PC-3 (cell line): ENCODE data around the gene GTF2A2. TPM values are rescaled to one million over a fixed set of nuclear protein-coding genes. Genes with fewer than 3 reads are reported as not detected.

Experiments used
- ATAC-seq: fragments of 200-7000 bp; cut with Tn5 transposase; 2 replicates; pipeline ENCODE4 v1.9.1; 2020; ENCODE audit warnings: mild to moderate bottlenecking, moderate library complexity
- BruUV-seq: library from RNA; stranded (reverse); fragments of 400-500 nt; replicated peaks from 2 replicates; lab custom pipeline; 2021; lab: Mats Ljungman, UMichigan
- CTCF ChIA-PET: fragments of 300-600 bp; sonication (Branson Sonifier 250); formaldehyde crosslinking; loops from one replicate; lab custom pipeline; 2022; ENCODE audit warnings: antibody characterized with exemption; lab: Charles Lee
- POLR2A ChIA-PET: fragments of 300-600 bp; sonication (Branson Sonifier 250); formaldehyde crosslinking; loops from one replicate; lab custom pipeline; 2022; ENCODE audit warnings: antibody characterized with exemption; ENCODE audit not compliant: unreplicated experiment; lab: Charles Lee
- DNase-seq: peaks from one replicate; pipeline ENCODE4 v3.0.0-alpha.2; 2015
- H2AFZ ChIP-seq: fragments of 300-600 bp; sonication (generic); 2 replicates; pipeline ENCODE4 v1.6.0; 2016; ENCODE audit warnings: antibody characterized with exemption, low read length
- H3F3A ChIP-seq: fragments of 300-600 bp; sonication (generic); one replicate; pipeline ENCODE4 v1.6.0; 2017; ENCODE audit warnings: antibody characterized with exemption, low read length, control low read depth, mild to moderate bottlenecking; ENCODE audit not compliant: unreplicated experiment
- H3K27ac ChIP-seq: fragments of 300-600 bp; sonication (generic); 2 replicates; pipeline ENCODE4 v1.5.1; 2016; ENCODE audit warnings: mild to moderate bottlenecking, low read length
- H3K27me3 ChIP-seq: fragments of 300-600 bp; sonication (generic); 2 replicates; pipeline ENCODE4 v1.6.1; 2016; ENCODE audit warnings: low read length, mixed read lengths
- H3K36me3 ChIP-seq: fragments of 300-600 bp; sonication (generic); 2 replicates; pipeline ENCODE4 v1.6.1; 2016; ENCODE audit warnings: low read depth, mixed run types, low read length, mixed read lengths
- H3K4me1 ChIP-seq: fragments of 300-600 bp; sonication (generic); 2 replicates; pipeline ENCODE4 v1.5.1; 2016; ENCODE audit warnings: low read length; ENCODE audit not compliant: insufficient read depth
- H3K4me2 ChIP-seq: fragments of 300-600 bp; sonication (generic); 2 replicates; pipeline ENCODE4 v1.6.0; 2016; ENCODE audit warnings: low read length
- H3K4me3 ChIP-seq: fragments of 300-600 bp; sonication (generic); 2 replicates; pipeline ENCODE4 v1.5.1; 2016; ENCODE audit warnings: mild to moderate bottlenecking, low read length, mixed read lengths
- H3K79me2 ChIP-seq: fragments of 300-600 bp; sonication (generic); 2 replicates; pipeline ENCODE4 v1.6.1; 2017; ENCODE audit warnings: low read length, mixed read lengths
- H3K9ac ChIP-seq: fragments of 300-600 bp; sonication (generic); 2 replicates; pipeline ENCODE4 v1.6.0; 2016; ENCODE audit warnings: mild to moderate bottlenecking, low read length
- H3K9me2 ChIP-seq: fragments of 300-600 bp; sonication (generic); replicated peaks from 2 replicates; pipeline ENCODE4 v1.6.1; 2016; ENCODE audit warnings: mixed run types, low read length, mixed read lengths
- H3K9me3 ChIP-seq: fragments of 300-600 bp; sonication (generic); 2 replicates; pipeline ENCODE4 v1.6.1; 2016; ENCODE audit warnings: low read length, mixed read lengths
- H4K20me1 ChIP-seq: fragments of 300-600 bp; sonication (generic); 2 replicates; pipeline ENCODE4 v1.6.1; 2016; ENCODE audit warnings: low read length, mixed read lengths
- EZH2 ChIP-seq: fragments of 300-600 bp; sonication (generic); IDR thresholded peaks from one replicate; pipeline ENCODE4 v1.6.1; 2017; ENCODE audit warnings: antibody characterized with exemption, mild to moderate bottlenecking, low read length; ENCODE audit not compliant: unreplicated experiment
- EZH2phosphoT487 ChIP-seq: fragments of 300-600 bp; sonication (generic); IDR thresholded peaks from 2 replicates; pipeline ENCODE4 v1.6.1; 2018; ENCODE audit warnings: mild to moderate bottlenecking, antibody characterized with exemption, low read length, borderline replicate concordance
- intact Hi-C: fragments of 100-400 bp; cut with micrococcal nuclease; formaldehyde crosslinking; loops from 2 replicates; pipeline ENCODE4 v1.9.0; 2023
- total RNA-seq: library from RNA; depleted of rRNA; stranded (reverse); fragments of >200 nt; gene quantifications from 2 replicates; pipeline ENCODE4 v1.2.3, GENCODE V29; 2014
- TF ChIP-seq, protein P1 (sequence below): fragments of 300-600 bp; sonication (generic); conservative IDR thresholded peaks from 2 replicates; pipeline ENCODE4 v1.5.1; 2017; ENCODE audit warnings: antibody characterized with exemption, low read depth, mild to moderate bottlenecking, low read length

GTF2A2 gene
- total RNA-seq, 1 experiment from 2014 or later = 83.9 TPM

DNA sequence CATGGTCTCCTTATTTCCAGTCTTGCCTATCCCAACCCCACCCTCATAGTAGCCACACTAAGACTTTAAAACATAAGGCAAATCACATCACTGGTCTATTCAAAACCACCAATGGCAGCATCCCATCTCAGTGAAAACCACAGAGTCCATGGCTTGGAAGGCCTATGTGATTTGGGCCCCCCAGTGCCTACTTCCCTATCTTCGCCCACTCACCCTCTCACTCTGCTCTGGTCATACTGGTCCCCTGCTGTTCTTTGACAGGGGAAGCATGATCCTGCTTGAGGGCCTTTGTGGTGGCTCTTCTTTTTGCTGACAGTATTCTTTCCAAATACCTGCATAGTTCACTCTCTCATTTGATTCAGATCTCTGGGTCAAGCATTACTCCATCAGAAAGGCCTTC lies 3.3 kb downstream of the GTF2A2 start:
- H3K9ac ChIP-seq = no peak overlapping the region
- H3K27ac ChIP-seq = no peak overlapping the region
- H3K36me3 ChIP-seq = peaks cover 7% of the 10 kb centered on the region
- ATAC-seq = no peak
- no peaks in the 10 kb centered on the region for H3K9me3 ChIP-seq
- H3K27me3 ChIP-seq = no peaks in the 10 kb centered on the region
- H3F3A ChIP-seq = no peaks in the 10 kb centered on the region
- ChIA-PET POLR2A (no interaction called here), CTCF (no interaction called here)
- intact Hi-C loops = no loop called here
- peaks cover 6% of the 10 kb centered on the region; the same call in 1 of the 2 replicates for H4K20me1 ChIP-seq
- no peak for DNase-seq
- TF ChIP-seq, protein P1, sequence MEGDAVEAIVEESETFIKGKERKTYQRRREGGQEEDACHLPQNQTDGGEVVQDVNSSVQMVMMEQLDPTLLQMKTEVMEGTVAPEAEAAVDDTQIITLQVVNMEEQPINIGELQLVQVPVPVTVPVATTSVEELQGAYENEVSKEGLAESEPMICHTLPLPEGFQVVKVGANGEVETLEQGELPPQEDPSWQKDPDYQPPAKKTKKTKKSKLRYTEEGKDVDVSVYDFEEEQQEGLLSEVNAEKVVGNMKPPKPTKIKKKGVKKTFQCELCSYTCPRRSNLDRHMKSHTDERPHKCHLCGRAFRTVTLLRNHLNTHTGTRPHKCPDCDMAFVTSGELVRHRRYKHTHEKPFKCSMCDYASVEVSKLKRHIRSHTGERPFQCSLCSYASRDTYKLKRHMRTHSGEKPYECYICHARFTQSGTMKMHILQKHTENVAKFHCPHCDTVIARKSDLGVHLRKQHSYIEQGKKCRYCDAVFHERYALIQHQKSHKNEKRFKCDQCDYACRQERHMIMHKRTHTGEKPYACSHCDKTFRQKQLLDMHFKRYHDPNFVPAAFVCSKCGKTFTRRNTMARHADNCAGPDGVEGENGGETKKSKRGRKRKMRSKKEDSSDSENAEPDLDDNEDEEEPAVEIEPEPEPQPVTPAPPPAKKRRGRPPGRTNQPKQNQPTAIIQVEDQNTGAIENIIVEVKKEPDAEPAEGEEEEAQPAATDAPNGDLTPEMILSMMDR = no peak
- TF ChIP-seq EZH2 = no peak
- no peak for TF ChIP-seq EZH2phosphoT487
- H3K4me1 ChIP-seq = peaks cover 11% of the 10 kb centered on the region
- no peaks in the 10 kb centered on the region for H3K9me2 ChIP-seq
- no peak overlapping the region for H2AFZ ChIP-seq
- no peak overlapping the region for H3K4me2 ChIP-seq
- no peak overlapping the region for H3K4me3 ChIP-seq
- no TSS peak for BruUV-seq
- H3K79me2 ChIP-seq = peaks cover 51% of the 10 kb centered on the region

DNA sequence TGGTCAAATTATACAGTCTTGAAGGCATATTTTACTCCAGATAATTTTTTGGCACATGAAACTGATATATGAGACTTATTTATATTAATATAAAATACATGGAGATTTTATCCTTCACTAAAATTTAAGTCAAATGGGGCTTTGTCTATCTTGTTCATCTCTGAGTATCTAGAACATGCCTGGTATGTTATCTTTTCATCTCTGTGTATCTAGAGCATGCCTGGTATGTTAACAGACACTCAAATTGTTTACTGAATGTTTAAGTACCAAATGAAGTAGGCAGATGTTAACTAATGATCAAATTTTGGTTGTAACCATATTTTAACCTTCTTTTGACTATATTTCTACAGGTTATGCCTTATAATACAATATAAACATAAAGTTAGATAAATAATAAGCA lies 7.7 kb downstream of the GTF2A2 start:
- no TSS peak for BruUV-seq
- ChIA-PET POLR2A (no interaction called here), CTCF (no interaction called here)
- Histone ChIP-seq H3K9ac (no peak overlapping the region), H3F3A (no peaks in the 10 kb centered on the region), H3K27me3 (no peaks in the 10 kb centered on the region), H3K36me3 (peaks cover 11% of the 10 kb centered on the region), H3K4me1 (no peaks in the 10 kb centered on the region), H3K79me2 (peaks cover 24% of the 10 kb centered on the region), H3K9me2 (no peaks in the 10 kb centered on the region), H4K20me1 (no peaks in the 10 kb centered on the region), H3K9me3 (no peaks in the 10 kb centered on the region), H2AFZ (no peak overlapping the region), H3K4me3 (no peak overlapping the region), H3K27ac (no peak overlapping the region), H3K4me2 (no peak overlapping the region)
- ATAC-seq (no peak), DNase-seq (no peak)
- TF ChIP-seq EZH2 = no peak
- TF ChIP-seq, protein P1 = no peak
- no peak for TF ChIP-seq EZH2phosphoT487
- intact Hi-C loops = no loop called here

DNA sequence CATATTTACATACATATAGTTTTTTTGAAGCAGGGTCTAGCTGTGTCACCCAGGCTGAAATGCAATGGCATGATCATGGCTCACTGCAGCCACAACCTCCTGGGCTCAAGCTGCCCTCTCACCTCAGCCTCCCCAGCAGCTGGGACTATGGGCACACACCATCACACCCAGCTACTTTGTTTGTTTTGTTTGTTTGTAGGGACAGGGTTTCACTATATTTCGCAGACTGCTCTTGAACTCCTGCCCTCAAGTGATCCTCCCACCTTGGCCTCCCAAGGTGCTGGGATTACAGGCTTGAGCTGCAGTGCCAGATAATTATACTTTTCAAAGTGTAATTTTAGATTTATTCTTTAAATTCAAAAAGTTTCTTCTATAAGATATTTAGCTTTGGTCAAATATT lies 10.2 kb downstream of the GTF2A2 start:
- no peaks in the 10 kb centered on the region for H3F3A ChIP-seq
- no peaks in the 10 kb centered on the region for H3K9me3 ChIP-seq
- no TSS peak for BruUV-seq
- TF ChIP-seq, protein P1 = no peak
- TF ChIP-seq EZH2 = no peak
- TF ChIP-seq EZH2phosphoT487 = no peak
- H3K27ac ChIP-seq = no peak overlapping the region
- ChIA-PET POLR2A (no interaction called here), CTCF (no interaction called here)
- DNase-seq (no peak), ATAC-seq (no peak)
- no peaks in the 10 kb centered on the region for H3K4me1 ChIP-seq
- intact Hi-C loops = no loop called here
- peaks cover 11% of the 10 kb centered on the region for H3K36me3 ChIP-seq
- H3K4me3 ChIP-seq = no peak overlapping the region
- no peaks in the 10 kb centered on the region for H3K79me2 ChIP-seq
- no peaks in the 10 kb centered on the region for H3K9me2 ChIP-seq
- no peak overlapping the region for H3K9ac ChIP-seq
- H3K27me3 ChIP-seq = no peaks in the 10 kb centered on the region
- no peak overlapping the region for H2AFZ ChIP-seq
- H4K20me1 ChIP-seq = no peaks in the 10 kb centered on the region
- H3K4me2 ChIP-seq = no peak overlapping the region
